Measurements from ENCODE around the gene INPP4B. TPM values are rescaled to one million over a fixed set of nuclear protein-coding genes. Genes with fewer than 3 reads are reported as not detected.

INPP4B gene
- total RNA-seq, 1 experiment from 2014 or later = 0.07 TPM

DNA sequence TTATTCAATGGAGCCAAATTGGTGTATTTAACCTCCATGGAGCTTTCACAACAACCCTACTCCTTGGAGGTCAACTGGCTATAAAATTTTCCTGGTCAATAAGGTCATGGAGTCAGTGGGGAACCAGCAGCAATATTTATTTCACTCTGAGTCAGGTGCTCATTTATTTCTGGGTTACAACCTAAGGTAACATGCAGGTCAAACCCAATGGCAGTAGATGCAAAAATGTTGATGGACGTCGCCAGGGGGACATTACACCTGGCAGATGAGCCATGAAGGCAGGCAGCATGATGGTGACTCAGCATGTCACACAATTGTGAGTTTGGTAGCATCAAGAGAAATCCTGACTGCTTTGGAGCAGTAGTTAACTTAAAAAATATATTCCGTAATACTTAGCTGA, 695.6 kb downstream of the INPP4B start:
- H4K5ac ChIP-seq (ENCODE audit: insufficient read length, low read depth, low read length) = no peak overlapping the region
- no peak overlapping the region for H2BK120ac ChIP-seq (ENCODE audit: low read depth, low read length, poor library complexity, severe bottlenecking)
- no peak overlapping the region for H2BK15ac ChIP-seq (ENCODE audit: low read depth, low read length)
- no peaks in the 10 kb centered on the region for H4K20me1 ChIP-seq (ENCODE audit: control insufficient read depth, insufficient read depth, insufficient read length)
- no peak overlapping the region for H4K91ac ChIP-seq (ENCODE audit: insufficient read length, low read depth, low read length)
- no peak overlapping the region for H2AK5ac ChIP-seq (ENCODE audit: insufficient read length, low read length)
- H3K4me1 ChIP-seq (ENCODE audit: insufficient read depth, low read length) = no peaks in the 10 kb centered on the region
- no peaks in the 10 kb centered on the region for H3K79me1 ChIP-seq (ENCODE audit: insufficient read depth, low read depth, low read length, poor library complexity, severe bottlenecking)
- Mint-ChIP-seq H3K27ac (no peak overlapping the region; a peak in 2 of 7 replicates), H3K9me3 (no peaks in the 10 kb centered on the region), H3K4me3 (no peak overlapping the region), H3K36me3 (ENCODE audit: insufficient read depth in 1 of 3, low read depth in 3 of 3) (no peaks in the 10 kb centered on the region), H3K27me3 (ENCODE audit: low read depth) (no peaks in the 10 kb centered on the region), H3K4me1 (no peaks in the 10 kb centered on the region)
- no peak overlapping the region for H3K4ac ChIP-seq (ENCODE audit: low read depth, low read length)
- no peak overlapping the region for H2AFZ ChIP-seq (ENCODE audit: low read length)
- H3K27me3 ChIP-seq (ENCODE audit: insufficient read depth, low read length) = no peaks in the 10 kb centered on the region
- no peaks in the 10 kb centered on the region for H3K9me3 ChIP-seq (ENCODE audit: control insufficient read depth, low read depth, low read length)
- no peak for DNase-seq
- WGBS (ENCODE audit: extremely low coverage, insufficient read length, low lambda C conversion rate) = no CpG with 5 or more reads among the region's 3 CpGs
- no peak overlapping the region for H3K18ac ChIP-seq (ENCODE audit: insufficient read length, low read depth, low read length)
- no peak overlapping the region for H3K23ac ChIP-seq (ENCODE audit: insufficient read length, low read depth, low read length)
- H3T11ph ChIP-seq (ENCODE audit: low read length) = no peak overlapping the region
- no peak overlapping the region for H2BK12ac ChIP-seq (ENCODE audit: insufficient read length, low read depth, low read length)
- H3K79me2 ChIP-seq (ENCODE audit: insufficient read depth, low read length) = no peaks in the 10 kb centered on the region
- H4K8ac ChIP-seq (replicated peaks; ENCODE audit: insufficient read length, low read depth, low read length) = no peak overlapping the region
- H2BK5ac ChIP-seq (ENCODE audit: insufficient read length, low read length) = no peak overlapping the region
- TF ChIP-seq, protein P1, sequence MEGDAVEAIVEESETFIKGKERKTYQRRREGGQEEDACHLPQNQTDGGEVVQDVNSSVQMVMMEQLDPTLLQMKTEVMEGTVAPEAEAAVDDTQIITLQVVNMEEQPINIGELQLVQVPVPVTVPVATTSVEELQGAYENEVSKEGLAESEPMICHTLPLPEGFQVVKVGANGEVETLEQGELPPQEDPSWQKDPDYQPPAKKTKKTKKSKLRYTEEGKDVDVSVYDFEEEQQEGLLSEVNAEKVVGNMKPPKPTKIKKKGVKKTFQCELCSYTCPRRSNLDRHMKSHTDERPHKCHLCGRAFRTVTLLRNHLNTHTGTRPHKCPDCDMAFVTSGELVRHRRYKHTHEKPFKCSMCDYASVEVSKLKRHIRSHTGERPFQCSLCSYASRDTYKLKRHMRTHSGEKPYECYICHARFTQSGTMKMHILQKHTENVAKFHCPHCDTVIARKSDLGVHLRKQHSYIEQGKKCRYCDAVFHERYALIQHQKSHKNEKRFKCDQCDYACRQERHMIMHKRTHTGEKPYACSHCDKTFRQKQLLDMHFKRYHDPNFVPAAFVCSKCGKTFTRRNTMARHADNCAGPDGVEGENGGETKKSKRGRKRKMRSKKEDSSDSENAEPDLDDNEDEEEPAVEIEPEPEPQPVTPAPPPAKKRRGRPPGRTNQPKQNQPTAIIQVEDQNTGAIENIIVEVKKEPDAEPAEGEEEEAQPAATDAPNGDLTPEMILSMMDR (conservative IDR thresholded peaks at IDR 0.05) = no peak
- H3K56ac ChIP-seq (ENCODE audit: insufficient read length, low read depth, low read length) = no peak overlapping the region
- H3K4me2 ChIP-seq (ENCODE audit: insufficient read depth, insufficient read length, low read length) = no peak overlapping the region
- no peak overlapping the region for H3K27ac ChIP-seq (ENCODE audit: insufficient read length, low read depth, low read length)
- no peak overlapping the region for H2BK20ac ChIP-seq (ENCODE audit: low read depth, low read length, poor library complexity, severe bottlenecking)
- no peak overlapping the region for H3K14ac ChIP-seq (ENCODE audit: insufficient read depth, low read length)
- H3K9ac ChIP-seq (ENCODE audit: extremely low read depth, insufficient read length, low read length) = no peak overlapping the region
- H3K23me2 ChIP-seq (ENCODE audit: insufficient read length, low read depth, low read length, poor library complexity, severe bottlenecking) = no peaks in the 10 kb centered on the region

Measured in H9 (cell line).